NCI-H1417 (cell line): Measurements from ENCODE around the gene SLC33A1.
"Not testable (repeated sequence)": the region's sequence is repeated elsewhere in the genome, so short reads cannot be mapped to it uniquely, and the experiment has no call there.

Experiments used
- DNase-seq, 3 experiments: peaks; one replicate each; lab custom pipeline; 2025; lab: John Stamatoyannopoulos, UW

Gene SLC33A1

GRCh38 chr3:155854141-155854940, at the start of gene SLC33A1:
TSS of gene SLC33A1 (minus strand) at chr3:155854427. CDS start at chr3:155853997, 430 bp downstream.
- DNase-seq: peak; percentile 98 to 100 (median 100)

GRCh38 chr3:155895379-155895900, 41.2 kb upstream of the SLC33A1 start:
- DNase-seq: no peak

DNA sequence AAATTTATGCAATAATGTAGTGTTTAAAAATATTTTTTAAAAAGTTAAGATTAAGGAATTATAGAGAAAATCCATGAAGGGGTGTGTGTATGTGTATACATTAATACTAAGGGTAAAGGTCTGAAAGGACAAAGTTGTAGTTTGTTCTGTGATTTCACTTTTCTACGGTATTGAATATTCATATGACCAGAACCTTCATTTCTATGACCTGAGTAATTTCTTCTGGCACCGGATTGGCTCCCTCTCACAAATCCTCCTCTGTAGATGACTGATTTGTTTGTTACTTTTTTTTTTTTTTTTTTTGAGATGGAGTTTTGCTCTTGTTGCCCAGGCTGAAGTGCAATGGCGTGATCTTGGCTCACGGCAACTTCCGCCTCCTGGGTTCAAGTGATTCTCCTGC, 37.1 kb upstream of the SLC33A1 start:
- no peak for DNase-seq

DNA sequence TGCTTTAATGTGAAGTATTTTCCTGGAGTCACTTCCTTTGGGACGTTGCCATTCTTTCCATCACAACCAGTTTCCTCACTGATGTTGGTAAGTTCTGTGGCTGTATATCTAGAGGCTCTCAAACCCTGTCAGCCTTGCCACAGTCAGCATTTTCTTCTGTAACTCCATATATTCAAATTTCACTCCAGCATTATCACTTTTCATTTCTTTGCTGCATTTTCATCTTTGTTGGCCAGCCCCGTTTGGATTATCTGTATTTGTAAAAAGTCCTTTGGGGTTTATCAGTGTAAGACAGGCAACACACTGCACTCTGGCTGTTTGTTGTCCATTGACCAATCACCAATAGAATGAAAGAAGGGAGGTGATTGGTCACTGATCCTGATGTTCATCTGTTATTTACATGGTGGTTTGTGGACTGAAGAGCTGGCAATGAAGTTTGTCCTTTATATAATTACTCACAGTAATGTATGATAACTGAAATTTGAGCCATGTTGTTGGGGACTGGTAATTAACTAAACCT, 36.5 kb upstream of the SLC33A1 start:
- DNase-seq: peak in 1 of 3 experiments; percentile 18

- DNase-seq: no peak
Measured at GRCh38 chr3:155889952-155890351, 35.7 kb upstream of the SLC33A1 start.

GRCh38 chr3:155889212-155889611, 35.0 kb upstream of the SLC33A1 start:
- no peak for DNase-seq

- DNase-seq: no peak
Measured at GRCh38 chr3:155886915-155887314, 32.7 kb upstream of the SLC33A1 start.

GRCh38 chr3:155886348-155886747, 32.1 kb upstream of the SLC33A1 start:
- DNase-seq: not testable (repeated sequence)

DNA sequence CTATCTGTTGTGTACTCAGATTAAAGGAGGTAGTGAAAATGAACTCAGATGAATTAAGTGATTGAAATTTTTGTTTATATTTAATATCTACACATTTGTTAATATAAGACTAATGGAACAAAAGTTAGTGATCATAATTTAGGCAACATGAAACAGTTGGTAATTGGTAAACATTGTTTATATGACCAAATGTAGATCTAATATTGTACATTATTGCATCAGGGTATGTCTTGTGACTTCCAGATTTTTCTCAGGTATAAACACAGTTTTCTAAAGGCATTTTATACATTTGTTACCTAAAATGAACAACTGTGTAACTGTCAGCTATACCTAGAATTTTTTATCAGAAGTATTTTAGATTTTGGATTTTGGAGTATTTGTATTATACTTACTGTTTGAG, 31.1 kb upstream of the SLC33A1 start:
- no peak for DNase-seq

DNA sequence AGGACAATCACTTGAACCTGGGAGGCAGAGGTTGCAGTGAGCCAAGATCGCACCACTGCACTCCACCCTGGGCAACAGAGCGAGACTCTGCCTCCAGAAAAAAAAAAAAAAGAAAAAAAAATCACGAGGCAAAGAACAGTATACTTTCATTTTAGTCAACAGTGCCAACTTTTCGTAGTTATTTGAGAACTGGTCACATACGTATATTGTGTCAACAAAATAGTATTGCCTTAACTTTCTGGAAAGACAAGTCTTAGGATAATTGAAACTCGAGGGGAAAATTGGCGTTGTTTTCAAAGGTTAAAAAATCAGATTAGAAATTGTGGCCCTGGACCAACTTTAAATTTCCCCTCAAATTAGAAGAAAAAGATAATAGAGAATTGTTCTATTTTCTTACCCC, 30.1 kb upstream of the SLC33A1 start:
- no peak for DNase-seq

DNA sequence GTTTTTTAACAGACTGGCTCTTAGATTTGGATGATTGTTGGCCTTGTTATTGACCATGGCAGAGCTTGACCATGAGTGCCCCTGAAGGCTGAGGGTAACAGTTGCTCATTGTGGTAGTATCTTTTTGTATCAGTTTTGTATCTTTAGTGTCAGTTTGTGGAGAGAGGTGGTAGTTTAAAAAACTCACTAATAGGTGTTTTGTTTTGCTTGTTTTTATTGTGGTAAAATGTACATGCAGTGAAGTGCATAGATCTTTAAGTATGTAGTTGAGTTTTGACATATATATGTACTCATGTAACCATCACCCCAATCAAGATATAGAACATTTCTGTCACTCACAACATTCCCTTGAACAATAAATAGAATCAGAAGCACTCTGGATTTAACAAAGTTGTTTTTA, 26.1 kb upstream of the SLC33A1 start:
- no peak for DNase-seq

- DNase-seq: no peak
Measured at GRCh38 chr3:155876503-155876902, 22.3 kb upstream of the SLC33A1 start.

GRCh38 chr3:155876037-155876436, 21.8 kb upstream of the SLC33A1 start:
- DNase-seq: no peak

- no peak for DNase-seq
Measured at GRCh38 chr3:155872904-155873646, 18.8 kb upstream of the SLC33A1 start.

DNA sequence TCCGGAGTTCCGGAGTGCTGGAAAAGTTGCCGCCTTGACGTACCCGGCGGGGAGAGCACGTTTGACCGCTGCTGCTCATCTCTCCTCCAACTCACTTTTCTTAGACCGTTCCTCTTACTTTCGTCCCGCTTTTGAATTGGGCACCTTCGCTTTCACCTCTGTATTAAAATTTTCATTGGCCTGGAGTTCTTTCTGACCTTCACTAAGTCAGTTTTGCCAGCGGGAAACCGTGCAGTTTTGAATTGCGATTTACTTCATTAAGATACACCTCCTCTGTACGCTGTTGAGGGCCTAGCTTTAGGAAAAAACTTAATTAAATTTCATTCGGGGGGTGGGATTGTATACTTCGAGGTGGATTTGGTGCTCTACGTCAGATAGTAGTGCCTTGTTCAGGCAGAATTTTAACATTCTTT, 17.5 kb upstream of the SLC33A1 start:
- DNase-seq: no peak

DNA sequence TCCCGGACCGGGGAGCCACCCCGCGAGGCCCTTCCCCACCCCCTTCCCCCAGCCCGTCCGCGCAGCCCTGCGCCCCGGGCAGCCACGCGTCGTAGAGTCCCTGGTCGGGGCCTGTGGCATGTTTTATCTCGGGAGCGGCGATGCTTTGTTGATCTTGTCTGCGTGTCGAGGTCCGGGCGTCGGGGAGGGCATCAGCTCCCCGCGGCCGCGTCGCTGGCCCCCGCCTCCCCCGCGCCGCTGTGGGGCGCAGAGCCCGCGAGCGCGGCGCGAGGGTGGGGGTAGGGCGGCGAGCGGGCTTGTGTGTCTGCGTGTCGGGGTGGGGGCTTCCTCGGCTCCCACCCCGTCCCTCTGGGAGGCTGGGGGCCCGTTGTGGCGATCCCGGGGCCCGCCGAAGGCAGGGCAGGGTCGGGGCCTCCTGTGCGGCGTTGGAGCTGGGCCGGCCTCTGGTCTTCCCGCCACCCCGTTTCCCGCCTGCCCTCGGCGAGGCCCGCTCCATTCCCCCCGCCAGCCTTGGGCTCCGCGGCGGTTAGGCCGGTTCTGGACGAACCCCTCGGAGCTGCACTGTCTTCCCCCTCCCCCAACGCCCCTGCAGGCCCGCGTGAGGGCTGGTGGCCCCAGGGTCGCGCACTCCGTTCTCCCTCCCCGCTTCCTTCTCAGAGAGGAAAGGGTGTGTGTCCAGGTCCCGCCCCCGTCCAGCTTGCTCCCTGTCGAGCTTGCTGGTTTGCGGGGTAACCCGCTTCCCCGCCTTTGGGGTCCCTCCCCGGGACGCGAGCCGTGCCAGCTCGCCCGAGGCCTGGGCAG, 16.9 kb upstream of the SLC33A1 start:
- peak; percentile 33 to 89 (median 82) for DNase-seq

DNA sequence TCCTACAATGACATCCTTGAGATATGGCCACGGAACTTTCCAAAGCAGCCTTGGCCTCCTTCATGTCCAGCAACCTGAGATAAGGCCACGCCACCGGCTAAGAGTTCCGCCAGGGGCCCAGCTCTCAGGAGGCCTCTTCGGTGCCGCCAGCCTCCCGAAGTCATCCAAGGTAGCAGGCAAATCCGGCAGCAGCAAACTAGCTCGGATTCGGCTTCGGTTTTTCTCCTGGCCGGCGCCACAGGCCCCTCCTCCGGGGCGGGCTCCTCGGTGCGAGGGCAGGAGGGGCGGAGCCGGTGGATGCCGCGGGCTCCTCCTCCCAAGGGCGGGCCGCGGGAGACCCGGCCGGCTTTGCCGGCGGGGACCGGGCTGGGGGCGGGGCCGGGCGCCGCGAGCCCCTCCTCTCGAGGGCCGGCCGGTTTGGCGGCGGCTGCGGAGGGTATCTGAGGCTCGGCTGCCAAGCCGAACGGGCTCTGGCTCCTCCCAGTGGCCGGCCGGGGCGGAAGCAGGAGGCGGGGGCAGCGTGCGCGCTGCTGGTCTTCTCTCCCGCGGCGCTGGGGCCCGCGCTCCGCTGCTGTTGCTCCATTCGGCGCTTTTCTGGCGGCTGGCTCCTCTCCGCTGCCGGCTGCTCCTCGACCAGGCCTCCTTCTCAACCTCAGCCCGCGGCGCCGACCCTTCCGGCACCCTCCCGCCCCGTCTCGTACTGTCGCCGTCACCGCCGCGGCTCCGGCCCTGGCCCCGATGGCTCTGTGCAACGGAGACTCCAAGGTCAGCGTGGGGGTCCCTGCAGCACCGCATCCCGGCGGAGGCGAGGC, 16.1 kb upstream of the SLC33A1 start, which contains the start of gene GMPS:
TSS of gene GMPS (plus strand) at position 518 of the 812 bp plus-strand sequence. CDS start at position 739, 221 bp downstream.
- peak; percentile 95 to 99 (median 98) for DNase-seq

- DNase-seq: no peak
Measured at GRCh38 chr3:155869691-155870090, 15.5 kb upstream of the SLC33A1 start.

DNA sequence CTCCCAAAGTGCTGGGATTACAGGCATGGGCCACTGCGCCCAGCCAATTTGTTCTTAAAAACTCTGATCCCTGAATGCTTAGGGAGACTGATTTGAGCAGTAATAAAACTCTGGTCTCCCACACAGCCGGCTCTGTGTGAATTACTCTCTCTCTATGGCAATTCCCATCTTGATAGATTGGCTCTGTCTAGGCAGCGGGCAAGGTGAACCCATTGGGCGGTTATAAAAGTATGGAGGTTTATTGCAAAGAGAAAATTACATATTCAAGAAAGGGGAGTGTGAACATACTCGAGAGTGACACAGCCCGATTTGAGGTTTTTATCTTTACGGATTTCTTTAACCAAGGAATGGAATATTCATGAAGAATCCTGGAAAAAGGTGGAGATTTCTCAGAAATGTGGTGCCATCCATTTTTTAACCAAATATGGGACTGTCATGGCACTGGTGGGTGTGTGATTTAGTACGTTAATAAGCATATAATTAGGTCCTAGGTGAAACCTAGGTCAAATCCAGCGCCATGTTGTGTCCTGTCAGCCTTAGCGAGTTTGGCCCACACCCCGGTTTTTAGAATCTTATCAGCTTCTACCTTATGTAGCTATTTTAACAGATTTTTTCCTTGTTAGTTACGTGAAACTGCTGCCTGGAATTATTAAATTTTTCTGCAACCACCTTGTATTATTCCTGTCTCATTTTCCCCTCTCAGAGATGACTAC, 9.0 kb upstream of the SLC33A1 start:
- DNase-seq: no peak

DNA sequence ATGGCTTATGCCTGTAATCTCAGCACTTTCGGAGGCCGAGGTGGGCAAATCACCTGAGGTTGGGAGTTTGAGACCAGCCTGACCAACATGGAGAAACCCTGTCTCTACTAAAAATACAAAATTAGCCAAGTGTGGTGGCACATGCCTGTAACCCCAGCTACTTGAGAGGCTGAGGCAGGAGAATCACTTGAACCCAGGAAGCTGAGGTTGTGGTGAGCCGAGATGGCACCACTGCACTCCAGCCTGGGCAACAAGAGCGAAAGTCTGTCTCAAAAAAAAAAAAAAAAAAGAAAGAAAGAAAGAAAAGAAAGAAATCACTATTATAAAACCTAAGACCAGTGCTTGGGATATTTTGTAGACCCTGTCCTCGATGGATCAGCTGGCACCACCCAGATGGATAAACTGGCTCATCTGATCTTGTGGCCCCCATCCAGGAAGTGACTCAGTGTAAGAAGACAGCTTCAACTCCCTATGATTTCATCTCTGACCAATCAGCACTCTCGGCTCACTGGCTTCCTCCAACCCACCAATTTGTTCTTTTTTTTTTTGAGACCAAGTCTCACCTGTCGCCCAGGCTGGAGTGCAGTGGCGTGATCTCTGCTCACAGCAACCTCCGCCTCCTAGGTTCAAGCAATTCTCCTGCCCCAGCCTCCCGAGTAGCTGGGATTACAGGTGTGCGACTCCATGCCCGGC, 8.2 kb upstream of the SLC33A1 start:
- DNase-seq: not testable (repeated sequence)
